ENCODE results near the gene LTBP3.

DNA sequence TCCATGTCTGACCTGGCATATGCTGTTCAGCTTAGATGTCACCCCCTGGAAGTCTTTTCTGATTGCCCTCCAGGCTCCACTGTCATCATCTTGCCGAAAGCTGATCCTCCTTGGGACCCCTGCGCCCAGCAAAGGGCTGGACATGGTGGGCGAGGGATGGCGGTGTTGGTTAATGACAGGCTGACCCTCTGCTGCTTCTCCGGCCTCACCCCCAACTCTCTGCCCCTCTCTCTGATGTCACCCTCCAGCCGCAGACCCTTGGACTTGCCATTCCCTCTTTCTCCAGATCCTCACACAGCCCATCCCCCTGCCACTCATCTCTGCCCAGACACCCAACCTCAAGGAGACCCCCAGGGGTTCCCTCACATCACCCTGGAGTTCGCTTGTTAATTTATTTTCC is 20.0 kb upstream of the LTBP3 start:
- TF ChIP-seq, protein P1, sequence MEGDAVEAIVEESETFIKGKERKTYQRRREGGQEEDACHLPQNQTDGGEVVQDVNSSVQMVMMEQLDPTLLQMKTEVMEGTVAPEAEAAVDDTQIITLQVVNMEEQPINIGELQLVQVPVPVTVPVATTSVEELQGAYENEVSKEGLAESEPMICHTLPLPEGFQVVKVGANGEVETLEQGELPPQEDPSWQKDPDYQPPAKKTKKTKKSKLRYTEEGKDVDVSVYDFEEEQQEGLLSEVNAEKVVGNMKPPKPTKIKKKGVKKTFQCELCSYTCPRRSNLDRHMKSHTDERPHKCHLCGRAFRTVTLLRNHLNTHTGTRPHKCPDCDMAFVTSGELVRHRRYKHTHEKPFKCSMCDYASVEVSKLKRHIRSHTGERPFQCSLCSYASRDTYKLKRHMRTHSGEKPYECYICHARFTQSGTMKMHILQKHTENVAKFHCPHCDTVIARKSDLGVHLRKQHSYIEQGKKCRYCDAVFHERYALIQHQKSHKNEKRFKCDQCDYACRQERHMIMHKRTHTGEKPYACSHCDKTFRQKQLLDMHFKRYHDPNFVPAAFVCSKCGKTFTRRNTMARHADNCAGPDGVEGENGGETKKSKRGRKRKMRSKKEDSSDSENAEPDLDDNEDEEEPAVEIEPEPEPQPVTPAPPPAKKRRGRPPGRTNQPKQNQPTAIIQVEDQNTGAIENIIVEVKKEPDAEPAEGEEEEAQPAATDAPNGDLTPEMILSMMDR (conservative IDR thresholded peaks at IDR 0.05): no peak
- no peak for TF ChIP-seq ZFX (IDR thresholded peaks at IDR 0.05)

All from C4-2B (cell line).